OCI-LY1 (cell line): ENCODE data around the gene SLC2A4.

ENCODE experiments used
- H2AFZ ChIP-seq: fragments of 200-600 bp; sonication (generic), shearing (Covaris generic); 2 replicates; pipeline ENCODE4 v1.6.0; 2014; ENCODE audit warnings: antibody characterized with exemption, mild to moderate bottlenecking, low read length
- H3F3A ChIP-seq: fragments of 200-600 bp; sonication (generic), shearing (Covaris generic); 2 replicates; pipeline ENCODE4 v1.6.0; 2014; ENCODE audit warnings: mild to moderate bottlenecking, antibody characterized with exemption, low read length, moderate library complexity; ENCODE audit not compliant: insufficient read depth
- H3K27ac ChIP-seq: fragments of 200-600 bp; sonication (generic); 2 replicates; pipeline ENCODE4 v1.5.1; 2014; ENCODE audit warnings: low read length, mixed run types, mild to moderate bottlenecking, low read depth; ENCODE audit not compliant: poor library complexity, severe bottlenecking
- H3K27me3 ChIP-seq: fragments of 200-600 bp; sonication (generic); 2 replicates; pipeline ENCODE4 v1.6.0; 2014; ENCODE audit warnings: antibody characterized with exemption, mild to moderate bottlenecking, low read length, moderate library complexity; ENCODE audit not compliant: insufficient read depth
- H3K36me3 ChIP-seq: fragments of 200-600 bp; sonication (generic); 2 replicates; pipeline ENCODE4 v1.6.1; 2014; ENCODE audit warnings: mild to moderate bottlenecking, antibody characterized with exemption, low read length, moderate library complexity, mixed read lengths; ENCODE audit not compliant: insufficient read depth
- H3K4me1 ChIP-seq: fragments of 200-600 bp; sonication (generic); 2 replicates; pipeline ENCODE4 v1.5.1; 2014; ENCODE audit warnings: mild to moderate bottlenecking, low read length, moderate library complexity; ENCODE audit not compliant: insufficient read depth, severe bottlenecking
- H3K4me2 ChIP-seq: fragments of 200-600 bp; sonication (generic), shearing (Covaris generic); 2 replicates; pipeline ENCODE4 v1.6.1; 2014; ENCODE audit warnings: low read length
- H3K4me3 ChIP-seq: fragments of 200-600 bp; sonication (generic); 2 replicates; pipeline ENCODE4 v1.5.1; 2014; ENCODE audit warnings: low read length, low read depth, mild to moderate bottlenecking, mixed read lengths; ENCODE audit not compliant: poor library complexity, severe bottlenecking
- H3K79me2 ChIP-seq: fragments of 200-600 bp; shearing (Covaris generic); 2 replicates; pipeline ENCODE4 v1.6.1; 2016; ENCODE audit warnings: mixed run types, low read length, mixed read lengths; ENCODE audit not compliant: insufficient read depth
- H3K9ac ChIP-seq: fragments of 200-600 bp; sonication (generic), shearing (Covaris generic); 2 replicates; pipeline ENCODE4 v1.6.1; 2014; ENCODE audit warnings: mild to moderate bottlenecking, low read length, mixed read lengths
- H3K9me2 ChIP-seq: fragments of 200-600 bp; sonication (generic), shearing (Covaris generic); 2 replicates; pipeline ENCODE4 v1.6.1; 2014; ENCODE audit warnings: low read depth, mild to moderate bottlenecking, low read length, mixed read lengths
- H3K9me3 ChIP-seq: fragments of 200-600 bp; shearing (Covaris generic); 2 replicates; pipeline ENCODE4 v1.6.1; 2014; ENCODE audit warnings: low read length, mixed read lengths
- H4K20me1 ChIP-seq: fragments of 200-600 bp; sonication (generic), shearing (Covaris generic); 2 replicates; pipeline ENCODE4 v1.6.0; 2016; ENCODE audit warnings: mild to moderate bottlenecking, low read length; ENCODE audit not compliant: insufficient read depth
- EZH2 ChIP-seq: fragments of 200-600 bp; sonication (generic), shearing (Covaris generic); IDR thresholded peaks from 2 replicates; pipeline ENCODE4 v1.8.0; 2017; ENCODE audit warnings: borderline replicate concordance, mixed run types, mild to moderate bottlenecking, antibody characterized with exemption, low read length, moderate library complexity, mixed read lengths
- TF ChIP-seq, protein P1 (sequence below): fragments of 200-600 bp; sonication (generic), shearing (Covaris generic); IDR thresholded peaks from 2 replicates; pipeline ENCODE4 v1.5.1; 2017; ENCODE audit warnings: mild to moderate bottlenecking, antibody characterized with exemption, low read length, moderate library complexity, mixed read lengths

The SLC2A4 gene

DNA sequence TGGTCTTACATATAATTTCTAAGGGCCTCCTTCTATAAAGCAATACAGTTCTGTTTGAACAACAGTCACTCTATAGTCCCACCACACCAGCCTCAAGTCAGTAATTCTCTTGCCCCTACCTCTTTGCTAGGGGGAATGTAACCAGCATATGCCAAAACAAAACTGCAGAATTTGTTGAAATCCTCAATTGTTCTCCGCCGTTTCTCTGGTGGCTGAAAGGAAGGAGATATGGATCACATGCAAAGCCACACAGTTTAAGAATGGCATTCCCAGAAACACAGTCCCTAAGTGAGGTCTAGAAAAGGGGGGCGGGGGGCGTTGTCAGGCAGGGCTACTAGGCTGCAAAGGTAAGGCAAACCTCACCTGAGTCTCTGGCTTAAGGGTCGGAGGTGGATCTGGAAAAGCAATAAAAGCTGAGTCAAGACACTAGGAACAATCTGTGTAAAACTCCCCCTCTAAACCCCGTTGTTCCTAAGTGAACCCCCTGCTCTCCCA is 44.2 kb upstream of the SLC2A4 start:
- Histone ChIP-seq H3K9ac (peak overlapping the region; percentile 100), H3K4me2 (peak overlapping the region; percentile 63), H3K27me3 (no peaks in the 10 kb centered on the region), H3K9me2 (no peaks in the 10 kb centered on the region), H3K36me3 (peaks cover 46% of the 10 kb centered on the region), H2AFZ (no peak overlapping the region), H4K20me1 (no peaks in the 10 kb centered on the region), H3K9me3 (no peaks in the 10 kb centered on the region), H3K4me3 (peak overlapping the region; percentile 98), H3K27ac (peak overlapping the region; percentile 46), H3K4me1 (peaks cover 55% of the 10 kb centered on the region), H3F3A (0 out of 2 replicates have a peak, but pooled peaks cover 10% of the 10 kb centered on the region), H3K79me2 (peaks cover 22% of the 10 kb centered on the region)
- TF ChIP-seq, protein P1, sequence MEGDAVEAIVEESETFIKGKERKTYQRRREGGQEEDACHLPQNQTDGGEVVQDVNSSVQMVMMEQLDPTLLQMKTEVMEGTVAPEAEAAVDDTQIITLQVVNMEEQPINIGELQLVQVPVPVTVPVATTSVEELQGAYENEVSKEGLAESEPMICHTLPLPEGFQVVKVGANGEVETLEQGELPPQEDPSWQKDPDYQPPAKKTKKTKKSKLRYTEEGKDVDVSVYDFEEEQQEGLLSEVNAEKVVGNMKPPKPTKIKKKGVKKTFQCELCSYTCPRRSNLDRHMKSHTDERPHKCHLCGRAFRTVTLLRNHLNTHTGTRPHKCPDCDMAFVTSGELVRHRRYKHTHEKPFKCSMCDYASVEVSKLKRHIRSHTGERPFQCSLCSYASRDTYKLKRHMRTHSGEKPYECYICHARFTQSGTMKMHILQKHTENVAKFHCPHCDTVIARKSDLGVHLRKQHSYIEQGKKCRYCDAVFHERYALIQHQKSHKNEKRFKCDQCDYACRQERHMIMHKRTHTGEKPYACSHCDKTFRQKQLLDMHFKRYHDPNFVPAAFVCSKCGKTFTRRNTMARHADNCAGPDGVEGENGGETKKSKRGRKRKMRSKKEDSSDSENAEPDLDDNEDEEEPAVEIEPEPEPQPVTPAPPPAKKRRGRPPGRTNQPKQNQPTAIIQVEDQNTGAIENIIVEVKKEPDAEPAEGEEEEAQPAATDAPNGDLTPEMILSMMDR = no peak
- TF ChIP-seq EZH2 = no peak

GRCh38 chr17:7237761-7238419 is 43.6 kb upstream of the SLC2A4 start:
- Histone ChIP-seq H2AFZ (no peak overlapping the region), H3K9me3 (no peaks in the 10 kb centered on the region), H3K4me2 (peak overlapping the region; percentile 63), H3K36me3 (peaks cover 44% of the 10 kb centered on the region), H3F3A (0 out of 2 replicates have a peak, but pooled peaks cover 10% of the 10 kb centered on the region), H3K9me2 (no peaks in the 10 kb centered on the region), H3K27ac (peak overlapping the region; percentile 81), H3K27me3 (no peaks in the 10 kb centered on the region), H3K9ac (peak overlapping the region; percentile 100), H3K79me2 (peaks cover 17% of the 10 kb centered on the region), H3K4me3 (peak overlapping the region; percentile 98), H4K20me1 (no peaks in the 10 kb centered on the region), H3K4me1 (peaks cover 51% of the 10 kb centered on the region)
- TF ChIP-seq EZH2 = no peak
- TF ChIP-seq, protein P1 = no peak

DNA sequence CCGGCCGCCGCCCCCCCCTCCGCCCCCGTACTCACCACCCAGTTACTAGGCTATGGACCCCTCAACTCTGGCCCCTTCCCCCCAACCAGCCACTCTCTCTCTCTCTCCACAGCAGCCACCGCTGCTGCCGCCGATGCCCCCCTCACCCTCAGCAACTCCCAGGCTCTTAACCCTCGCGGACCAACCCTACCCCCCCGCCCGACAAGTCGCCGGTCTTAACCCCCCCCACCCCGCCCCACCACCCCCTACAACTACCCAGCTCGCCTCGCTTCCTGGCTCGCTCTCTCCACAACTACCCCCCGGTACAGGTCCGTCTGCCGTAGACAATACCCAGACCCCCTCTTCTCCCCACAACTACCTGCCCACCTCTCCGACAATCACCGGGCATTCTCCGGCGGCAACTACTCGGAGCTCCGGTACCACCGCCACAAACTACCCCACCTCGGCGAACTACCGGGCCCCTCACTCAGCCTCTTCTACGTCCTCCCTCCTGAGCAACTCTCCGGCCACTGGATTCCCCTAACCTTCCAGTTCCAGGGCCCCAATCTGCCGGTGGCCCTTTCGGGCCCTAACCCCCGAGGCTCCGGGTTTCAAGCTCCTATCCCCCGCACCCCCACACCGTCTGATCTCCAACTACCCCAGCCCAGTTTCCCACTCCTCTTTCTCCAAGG is 43.0 kb upstream of the SLC2A4 start:
- Histone ChIP-seq H4K20me1 (no peaks in the 10 kb centered on the region), H3F3A (0 out of 2 replicates have a peak, but pooled peaks cover 10% of the 10 kb centered on the region), H3K4me3 (peak overlapping the region; percentile 98), H3K27ac (peak overlapping the region; percentile 81), H3K9me3 (no peaks in the 10 kb centered on the region), H3K4me2 (peak overlapping the region; percentile 63), H3K9me2 (no peaks in the 10 kb centered on the region), H2AFZ (no peak overlapping the region), H3K79me2 (peaks cover 11% of the 10 kb centered on the region), H3K27me3 (no peaks in the 10 kb centered on the region), H3K4me1 (peaks cover 57% of the 10 kb centered on the region), H3K9ac (peak overlapping the region; percentile 100), H3K36me3 (peaks cover 48% of the 10 kb centered on the region)
- TF ChIP-seq EZH2 = no peak
- TF ChIP-seq, protein P1 = no peak
